Stimulated activated naive CD8-positive, alpha-beta T cell treated with anti-CD3 and anti-CD28 coated beads, Interleukin-15, Interleukin-2, amounts not matched to agents 100 ng/mL and 50 ng/mL, for 24 hours (primary cell): Measurements from ENCODE around the gene AKR1D1.
"Not testable (repeated sequence)": the region's sequence is repeated elsewhere in the genome, so short reads cannot be mapped to it uniquely, and the experiment has no call there.

Experiments used
- H3K27ac Mint-ChIP-seq: one replicate; pipeline ENCODE4 v1.8.0; 2021; ENCODE audit warnings: mild to moderate bottlenecking, mixed read lengths
- H3K27me3 Mint-ChIP-seq: one replicate; pipeline ENCODE4 v1.8.0; 2021; ENCODE audit warnings: mixed read lengths
- H3K36me3 Mint-ChIP-seq: one replicate; pipeline ENCODE4 v1.8.0; 2021; ENCODE audit warnings: low read depth, mixed read lengths
- H3K4me1 Mint-ChIP-seq: one replicate; pipeline ENCODE4 v1.8.0; 2021; ENCODE audit warnings: low read depth, mixed read lengths
- H3K4me3 Mint-ChIP-seq: one replicate; pipeline ENCODE4 v1.8.0; 2021; ENCODE audit warnings: mild to moderate bottlenecking, mixed read lengths
- H3K9me3 Mint-ChIP-seq: one replicate; pipeline ENCODE4 v1.8.0; 2021; ENCODE audit warnings: mixed read lengths

The AKR1D1 gene

DNA sequence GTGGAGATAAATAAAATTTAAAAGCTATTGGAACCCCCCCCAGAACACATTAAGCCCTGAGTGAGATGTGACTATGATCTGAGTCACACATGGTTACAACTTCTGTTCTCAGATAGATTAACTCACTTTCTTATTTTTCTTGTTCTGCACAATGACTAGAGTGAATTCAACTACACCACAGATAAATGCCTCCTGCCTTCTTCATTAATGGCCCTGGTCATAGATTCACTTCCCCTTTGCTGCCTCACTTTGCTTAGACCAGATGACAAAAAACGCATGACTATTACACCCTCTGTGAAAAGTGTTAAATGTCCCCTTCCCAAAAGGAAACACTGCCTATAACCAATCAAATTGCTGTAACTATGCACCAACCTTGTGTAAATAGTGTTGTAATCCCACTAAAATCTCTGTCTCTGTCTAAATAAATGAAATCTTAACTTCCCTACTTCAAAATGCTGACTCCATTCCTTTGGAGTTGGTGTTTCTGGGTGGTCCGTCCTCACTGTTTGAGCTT, 49.4 kb downstream of the AKR1D1 start:
- Mint-ChIP-seq H3K27me3 (peaks cover 3% of the 10 kb centered on the region), H3K4me1 (no peaks in the 10 kb centered on the region), H3K27ac (no peak overlapping the region), H3K4me3 (no peak overlapping the region), H3K36me3 (no peaks in the 10 kb centered on the region), H3K9me3 (peaks cover 7% of the 10 kb centered on the region)

DNA sequence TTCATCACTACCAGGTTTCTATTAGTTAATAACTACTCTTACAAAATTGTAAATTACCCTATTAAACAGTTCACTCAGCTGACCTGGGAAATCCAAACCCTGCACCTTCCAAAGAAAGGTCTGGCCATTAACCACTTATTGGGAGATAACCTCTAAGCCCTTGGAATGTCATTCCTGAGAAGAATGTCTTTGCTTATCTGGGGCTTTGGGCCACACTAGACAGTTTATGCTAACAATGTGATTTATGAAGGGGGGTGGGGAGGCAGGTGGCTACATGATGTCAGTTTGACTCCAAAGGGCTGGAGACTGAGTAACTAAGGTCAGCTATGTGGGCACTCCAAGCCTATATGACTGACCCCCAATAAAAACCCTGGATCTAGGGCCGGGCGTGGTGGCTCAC, 50.7 kb downstream of the AKR1D1 start:
- H3K4me1 Mint-ChIP-seq: no peaks in the 10 kb centered on the region
- no peak overlapping the region for H3K27ac Mint-ChIP-seq
- no peaks in the 10 kb centered on the region for H3K36me3 Mint-ChIP-seq
- H3K4me3 Mint-ChIP-seq: no peak overlapping the region
- H3K27me3 Mint-ChIP-seq: peaks cover 3% of the 10 kb centered on the region
- peaks cover 7% of the 10 kb centered on the region for H3K9me3 Mint-ChIP-seq

DNA sequence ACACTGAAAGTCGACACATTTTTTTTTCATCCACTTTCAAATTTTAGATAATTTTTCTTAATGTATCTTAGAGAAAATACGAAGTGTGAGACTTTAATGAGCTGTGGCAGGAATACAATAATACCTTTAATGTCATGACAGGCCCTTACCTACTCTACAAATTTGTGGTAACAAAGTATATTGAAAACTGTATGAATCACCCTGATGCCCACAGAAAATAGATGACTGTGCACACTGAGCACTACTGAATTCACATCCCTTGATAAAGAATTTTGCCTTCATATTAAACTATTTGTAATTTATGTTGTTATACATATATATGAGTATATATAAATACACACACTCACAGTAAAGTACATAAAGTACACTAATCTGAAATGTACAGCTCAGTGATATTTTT, 51.7 kb downstream of the AKR1D1 start:
- no peak overlapping the region for H3K4me3 Mint-ChIP-seq
- H3K27me3 Mint-ChIP-seq: peaks cover 6% of the 10 kb centered on the region
- H3K36me3 Mint-ChIP-seq: no peaks in the 10 kb centered on the region
- H3K9me3 Mint-ChIP-seq: peaks cover 7% of the 10 kb centered on the region
- H3K27ac Mint-ChIP-seq: no peak overlapping the region
- no peaks in the 10 kb centered on the region for H3K4me1 Mint-ChIP-seq

DNA sequence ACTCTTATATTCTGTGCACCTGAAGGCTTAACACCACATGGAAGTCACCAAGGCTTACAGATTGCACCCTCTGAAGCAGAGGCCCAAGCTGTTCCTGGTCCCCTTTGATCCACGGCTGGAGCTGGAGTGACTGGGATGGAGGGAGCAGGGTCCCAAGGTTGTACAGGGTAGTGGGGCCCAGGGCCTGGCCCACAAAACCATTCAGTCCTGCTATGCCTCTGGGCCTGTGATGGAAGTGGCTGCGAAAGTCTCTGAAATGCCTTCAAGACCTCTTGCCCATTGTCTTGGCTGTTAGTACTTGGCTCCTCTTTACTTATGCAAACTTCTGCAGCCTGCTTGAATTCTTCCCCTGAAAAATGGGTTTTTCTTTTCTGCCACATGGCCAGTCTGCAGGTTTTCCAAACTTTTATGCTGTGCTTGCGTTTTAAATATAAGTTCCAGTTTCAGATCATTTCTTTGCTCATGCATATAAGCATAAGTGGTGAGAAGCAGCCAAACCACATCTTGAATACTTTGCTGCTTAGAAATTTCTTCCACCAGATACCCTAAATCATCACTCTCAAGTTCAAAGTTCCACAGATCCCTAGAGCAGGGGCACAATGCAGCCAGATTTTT, 53.4 kb downstream of the AKR1D1 start:
- H3K4me3 Mint-ChIP-seq: no peak overlapping the region
- H3K4me1 Mint-ChIP-seq: no peaks in the 10 kb centered on the region
- peaks cover 7% of the 10 kb centered on the region for H3K9me3 Mint-ChIP-seq
- H3K27me3 Mint-ChIP-seq: peaks cover 8% of the 10 kb centered on the region
- no peak overlapping the region for H3K27ac Mint-ChIP-seq
- H3K36me3 Mint-ChIP-seq: no peaks in the 10 kb centered on the region

DNA sequence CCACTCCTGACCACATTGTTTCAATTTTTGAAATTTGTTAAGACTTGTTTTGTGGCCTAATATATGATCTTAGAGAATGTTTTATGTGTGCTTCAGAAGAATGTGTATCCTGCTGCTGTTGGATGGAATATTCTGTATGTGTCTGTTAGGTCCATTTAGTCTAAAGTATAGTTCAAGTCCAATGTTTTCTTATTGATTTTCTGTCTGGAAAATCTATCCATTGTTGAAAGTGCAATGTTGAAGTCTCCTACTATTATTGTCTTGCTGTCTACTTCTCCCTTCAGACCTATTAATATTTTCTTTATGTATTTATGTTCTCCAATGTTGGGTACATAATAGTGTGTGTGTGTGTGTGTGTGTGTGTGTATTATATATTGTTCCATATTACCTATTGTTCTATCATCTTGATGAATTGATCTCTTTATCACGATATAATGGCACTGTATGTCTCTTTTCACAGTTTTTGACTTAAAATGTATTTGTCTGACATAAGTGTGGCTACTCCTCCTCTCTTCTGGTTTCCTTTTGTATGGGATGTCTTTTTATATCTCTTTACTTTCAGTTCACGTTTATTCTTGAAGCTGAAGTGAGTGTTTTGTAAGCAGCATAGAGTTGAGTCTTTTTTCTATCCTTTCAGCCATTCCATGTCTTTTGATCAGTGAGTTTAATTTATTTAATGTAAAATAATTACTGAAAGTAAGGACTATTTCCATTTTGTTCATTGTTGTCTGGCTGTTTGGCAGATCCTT, 61.3 kb downstream of the AKR1D1 start:
- no peaks in the 10 kb centered on the region for H3K9me3 Mint-ChIP-seq
- no peaks in the 10 kb centered on the region for H3K36me3 Mint-ChIP-seq
- H3K27ac Mint-ChIP-seq: no peak overlapping the region
- peaks cover 30% of the 10 kb centered on the region for H3K27me3 Mint-ChIP-seq
- H3K4me3 Mint-ChIP-seq: no peak overlapping the region
- H3K4me1 Mint-ChIP-seq: no peaks in the 10 kb centered on the region

DNA sequence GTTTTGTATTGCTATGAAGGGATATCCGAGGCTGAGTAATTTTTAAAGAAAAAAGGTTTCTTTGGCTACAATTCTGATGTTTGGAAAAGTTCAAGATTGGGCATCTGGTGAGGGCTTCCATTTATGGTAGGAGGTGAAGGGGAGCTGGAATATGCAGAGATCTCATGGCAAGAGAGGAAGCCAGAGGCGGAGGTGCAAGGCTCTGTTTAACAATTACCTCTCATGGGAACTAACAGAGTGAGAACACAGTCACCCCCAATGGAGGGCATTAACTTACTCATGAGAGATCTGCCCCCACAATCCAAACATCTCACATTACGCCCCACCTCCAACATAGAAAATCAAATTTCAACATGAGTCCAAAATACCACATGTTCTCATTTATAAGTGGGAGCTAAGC, 62.0 kb downstream of the AKR1D1 start:
- Mint-ChIP-seq H3K4me3 (no peak overlapping the region), H3K9me3 (no peaks in the 10 kb centered on the region), H3K27me3 (peaks cover 25% of the 10 kb centered on the region), H3K36me3 (no peaks in the 10 kb centered on the region), H3K27ac (no peak overlapping the region), H3K4me1 (no peaks in the 10 kb centered on the region)

DNA sequence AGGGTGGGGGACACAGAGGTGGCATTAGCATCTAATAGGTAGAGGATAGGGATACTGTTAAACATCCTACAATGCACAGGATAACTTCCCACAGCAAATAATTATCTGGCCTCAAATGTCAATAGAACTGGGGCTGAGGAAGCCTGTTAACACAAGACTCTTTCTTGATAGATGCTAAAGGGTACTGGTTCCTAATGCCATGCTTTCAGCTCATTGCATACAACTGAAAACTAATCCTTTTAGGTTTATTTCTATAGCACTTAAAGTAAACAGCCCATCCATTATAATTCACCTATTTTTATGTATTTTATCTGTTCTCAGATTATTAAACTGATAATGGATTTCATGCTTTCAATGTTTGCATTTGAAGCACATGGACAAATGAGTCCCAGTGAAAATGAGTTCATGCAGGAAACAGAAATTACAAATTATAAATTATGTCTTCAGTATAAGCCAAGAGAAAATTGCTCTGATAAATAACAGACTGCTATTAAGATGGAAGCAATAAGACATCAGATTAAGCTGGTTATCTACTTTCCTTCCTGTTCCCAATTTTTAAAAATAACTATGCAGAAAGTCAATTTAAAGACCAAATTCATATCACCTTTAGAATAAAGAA, 66.4 kb downstream of the AKR1D1 start:
- H3K4me1 Mint-ChIP-seq: peaks cover 8% of the 10 kb centered on the region
- H3K36me3 Mint-ChIP-seq: no peaks in the 10 kb centered on the region
- no peaks in the 10 kb centered on the region for H3K9me3 Mint-ChIP-seq
- H3K4me3 Mint-ChIP-seq: no peak overlapping the region
- no peak overlapping the region for H3K27ac Mint-ChIP-seq
- H3K27me3 Mint-ChIP-seq: peaks cover 34% of the 10 kb centered on the region

DNA sequence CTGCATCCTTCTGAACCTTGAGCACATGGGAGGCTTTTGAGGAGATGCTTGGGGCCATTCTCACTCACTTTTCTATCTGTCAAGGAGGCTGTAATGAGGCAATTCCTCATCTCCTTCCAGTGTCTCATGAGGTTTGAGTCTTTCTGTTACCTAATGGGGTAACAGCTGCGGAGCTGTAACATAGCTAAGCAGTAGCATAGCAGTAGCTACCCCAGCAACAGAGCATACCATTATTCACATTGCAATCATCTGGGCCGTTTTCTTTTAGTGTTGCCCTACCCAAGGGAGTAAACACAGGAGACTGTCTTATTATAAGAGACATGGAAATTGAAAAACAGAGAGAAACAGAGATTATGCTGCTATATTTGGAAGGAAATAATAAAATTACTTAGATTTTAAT, 68.7 kb downstream of the AKR1D1 start:
- Mint-ChIP-seq H3K4me3 (no peak overlapping the region), H3K9me3 (no peaks in the 10 kb centered on the region), H3K27me3 (peaks cover 23% of the 10 kb centered on the region), H3K27ac (no peak overlapping the region), H3K4me1 (peaks cover 8% of the 10 kb centered on the region), H3K36me3 (no peaks in the 10 kb centered on the region)

DNA sequence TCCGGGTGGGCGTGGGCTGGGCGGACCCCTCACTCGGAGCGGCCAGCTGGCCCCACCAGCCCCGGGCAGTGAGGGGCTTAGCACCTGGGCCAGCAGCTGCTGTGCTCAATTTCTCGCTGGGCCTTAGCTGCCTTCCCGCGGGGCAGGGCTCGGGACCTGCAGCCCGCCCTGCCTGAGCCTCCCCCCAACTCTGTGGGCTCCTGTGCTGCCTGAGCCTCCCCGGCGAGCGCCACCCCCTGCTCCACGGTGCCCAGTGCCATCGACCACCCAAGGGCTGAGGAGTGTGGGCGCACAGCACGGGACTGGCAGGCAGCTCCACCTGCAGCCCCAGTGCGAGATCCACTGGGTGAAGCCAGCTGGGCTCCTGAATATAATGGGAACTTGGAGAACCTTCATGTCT, 70.0 kb downstream of the AKR1D1 start:
- H3K9me3 Mint-ChIP-seq, H3K4me3 Mint-ChIP-seq, H3K36me3 Mint-ChIP-seq, H3K27ac Mint-ChIP-seq, H3K4me1 Mint-ChIP-seq: not testable (repeated sequence)
- H3K27me3 Mint-ChIP-seq: peaks cover 25% of the 10 kb centered on the region

DNA sequence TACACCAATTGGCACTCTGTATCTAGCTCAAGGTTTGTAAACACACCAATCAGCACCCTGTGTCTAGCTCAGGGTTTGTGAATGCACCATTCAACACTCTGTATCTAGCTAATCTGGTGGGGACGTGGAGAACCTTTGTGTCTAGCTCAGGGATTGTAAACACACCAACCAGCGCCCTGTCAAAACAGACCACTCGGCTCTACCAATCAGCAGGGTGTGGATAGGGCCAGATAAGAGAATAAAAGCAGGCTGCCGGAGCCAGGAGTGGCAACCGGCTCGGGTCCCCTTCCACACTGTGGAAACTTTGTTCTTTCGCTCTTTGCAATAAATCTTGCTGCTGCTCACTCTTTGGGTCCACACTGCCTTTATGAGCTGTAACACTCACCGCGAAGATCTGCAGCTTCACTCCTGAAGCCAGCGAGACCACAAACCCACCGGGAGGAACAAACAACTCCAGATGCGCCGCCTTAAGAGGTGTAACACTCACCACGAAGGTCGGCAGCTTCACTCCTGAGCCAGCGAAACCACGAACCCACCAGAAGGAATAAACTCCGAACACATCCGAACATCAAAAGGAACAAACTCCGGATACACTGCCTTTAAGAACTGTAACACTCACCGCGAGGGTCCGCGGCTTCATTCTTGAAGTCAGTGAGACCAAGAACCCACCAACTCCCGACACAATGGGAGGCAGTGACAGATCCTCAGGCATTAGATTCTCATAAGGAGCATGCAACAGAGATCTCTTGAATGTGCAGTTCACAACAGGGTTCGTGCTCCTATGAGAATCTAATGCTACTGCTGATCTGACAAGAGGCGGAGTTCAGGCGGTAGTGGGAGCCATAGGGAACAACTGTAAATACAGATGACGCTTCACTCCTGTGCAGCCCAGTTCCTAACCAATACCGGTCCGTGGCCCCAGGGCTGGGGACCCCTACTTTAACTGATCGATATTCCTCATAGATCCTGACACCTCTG, 70.8 kb downstream of the AKR1D1 start:
- not testable (repeated sequence) for H3K9me3 Mint-ChIP-seq, H3K4me1 Mint-ChIP-seq, H3K27ac Mint-ChIP-seq, H3K36me3 Mint-ChIP-seq
- Mint-ChIP-seq H3K4me3 (peak overlapping the region; percentile 71), H3K27me3 (peaks cover 18% of the 10 kb centered on the region)

DNA sequence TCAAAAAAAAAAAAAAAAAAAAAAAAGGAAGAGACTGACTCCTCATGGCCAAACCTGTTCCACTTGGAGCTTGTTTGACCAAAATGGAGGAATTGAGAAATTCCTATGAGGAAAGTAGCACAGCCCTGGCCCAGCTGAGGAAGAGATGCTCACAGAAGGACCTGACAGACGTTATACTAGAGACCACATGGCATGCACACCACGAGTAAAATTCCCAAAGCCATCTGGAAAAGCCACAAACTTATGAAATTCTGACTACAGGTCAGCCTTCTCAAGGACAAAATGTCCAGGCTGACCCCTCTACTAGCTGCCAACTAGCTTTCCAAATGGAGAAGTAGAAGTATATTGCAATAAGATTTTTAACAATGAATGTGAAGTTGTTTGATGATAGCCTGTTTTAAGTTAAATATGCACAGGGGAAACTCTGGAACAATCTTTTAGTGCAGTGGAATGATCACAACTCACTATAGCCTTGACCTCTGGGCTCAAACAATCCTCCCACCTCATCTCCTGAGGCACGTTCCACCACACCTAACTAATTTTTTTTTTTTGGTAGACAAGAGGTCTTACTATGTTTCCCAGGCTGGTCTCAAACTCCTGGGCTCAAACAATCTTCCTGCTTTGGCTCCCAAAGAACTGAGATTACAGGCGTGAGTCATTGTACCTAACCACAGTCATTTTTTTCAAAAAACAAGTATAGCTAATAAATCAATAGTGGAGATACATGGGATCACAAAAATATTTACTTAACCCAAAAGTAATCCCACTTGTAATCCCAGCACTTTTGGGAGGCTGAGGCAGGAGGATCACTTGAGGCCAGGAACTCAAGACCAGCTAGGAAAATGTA, 75.7 kb downstream of the AKR1D1 start:
- no peaks in the 10 kb centered on the region for H3K9me3 Mint-ChIP-seq
- H3K4me1 Mint-ChIP-seq: peaks cover 5% of the 10 kb centered on the region
- peaks cover 6% of the 10 kb centered on the region for H3K27me3 Mint-ChIP-seq
- no peak overlapping the region for H3K4me3 Mint-ChIP-seq
- H3K36me3 Mint-ChIP-seq: no peaks in the 10 kb centered on the region
- no peak overlapping the region for H3K27ac Mint-ChIP-seq

DNA sequence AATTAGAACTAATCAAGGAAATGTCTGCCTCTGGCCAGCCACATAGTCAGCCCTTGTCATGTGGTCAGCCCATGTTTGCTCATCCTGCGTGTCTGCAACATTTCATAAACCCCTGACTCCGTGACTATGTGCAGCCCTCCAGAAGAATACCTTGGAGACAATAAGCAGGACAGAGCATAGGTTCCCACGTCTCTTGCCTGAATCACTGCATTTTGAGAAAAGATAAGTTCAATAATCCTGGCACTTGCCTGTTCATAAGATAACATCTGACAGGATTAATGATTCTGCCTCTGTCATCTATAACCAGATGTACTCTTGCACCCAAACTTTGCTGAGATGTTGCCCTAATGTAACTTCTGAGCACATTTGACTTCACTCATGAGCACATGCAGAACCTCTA, 78.4 kb downstream of the AKR1D1 start:
- H3K27me3 Mint-ChIP-seq: peaks cover 5% of the 10 kb centered on the region
- no peaks in the 10 kb centered on the region for H3K9me3 Mint-ChIP-seq
- H3K27ac Mint-ChIP-seq: no peak overlapping the region
- H3K36me3 Mint-ChIP-seq: no peaks in the 10 kb centered on the region
- H3K4me3 Mint-ChIP-seq: no peak overlapping the region
- H3K4me1 Mint-ChIP-seq: no peaks in the 10 kb centered on the region

DNA sequence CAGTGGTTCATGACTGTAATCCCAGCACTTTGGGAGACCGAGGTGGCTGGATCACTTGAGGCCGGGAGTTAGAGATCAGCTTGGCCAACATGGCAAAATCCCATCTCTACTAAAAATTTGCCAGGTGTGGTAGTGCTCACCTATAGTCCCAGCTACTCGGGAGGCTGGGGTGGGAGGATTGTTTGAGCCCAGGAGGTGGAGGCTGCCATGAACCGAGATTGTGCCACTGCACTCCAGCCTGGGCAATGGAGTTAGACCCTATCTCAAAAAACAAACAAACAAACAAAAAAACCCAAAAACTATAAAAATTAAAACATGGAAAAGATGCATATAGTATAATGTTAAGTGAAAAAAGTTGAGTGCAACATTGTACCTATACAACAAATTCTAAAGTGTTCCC, 81.4 kb downstream of the AKR1D1 start:
- Mint-ChIP-seq H3K27me3 (no peaks in the 10 kb centered on the region), H3K27ac (no peak overlapping the region), H3K4me1 (no peaks in the 10 kb centered on the region), H3K4me3 (no peak overlapping the region), H3K36me3 (no peaks in the 10 kb centered on the region), H3K9me3 (no peaks in the 10 kb centered on the region)
